ENCODE measurements around the gene TAS2R5. TPM values are rescaled to one million over a fixed set of nuclear protein-coding genes. Genes with fewer than 3 reads are reported as not detected.
"Not testable (repeated sequence)": the region's sequence is repeated elsewhere in the genome, so short reads cannot be mapped to it uniquely, and the experiment has no call there.

The TAS2R5 gene
- total RNA-seq, 1 donor from 2014 or later = 1.9 TPM

DNA sequence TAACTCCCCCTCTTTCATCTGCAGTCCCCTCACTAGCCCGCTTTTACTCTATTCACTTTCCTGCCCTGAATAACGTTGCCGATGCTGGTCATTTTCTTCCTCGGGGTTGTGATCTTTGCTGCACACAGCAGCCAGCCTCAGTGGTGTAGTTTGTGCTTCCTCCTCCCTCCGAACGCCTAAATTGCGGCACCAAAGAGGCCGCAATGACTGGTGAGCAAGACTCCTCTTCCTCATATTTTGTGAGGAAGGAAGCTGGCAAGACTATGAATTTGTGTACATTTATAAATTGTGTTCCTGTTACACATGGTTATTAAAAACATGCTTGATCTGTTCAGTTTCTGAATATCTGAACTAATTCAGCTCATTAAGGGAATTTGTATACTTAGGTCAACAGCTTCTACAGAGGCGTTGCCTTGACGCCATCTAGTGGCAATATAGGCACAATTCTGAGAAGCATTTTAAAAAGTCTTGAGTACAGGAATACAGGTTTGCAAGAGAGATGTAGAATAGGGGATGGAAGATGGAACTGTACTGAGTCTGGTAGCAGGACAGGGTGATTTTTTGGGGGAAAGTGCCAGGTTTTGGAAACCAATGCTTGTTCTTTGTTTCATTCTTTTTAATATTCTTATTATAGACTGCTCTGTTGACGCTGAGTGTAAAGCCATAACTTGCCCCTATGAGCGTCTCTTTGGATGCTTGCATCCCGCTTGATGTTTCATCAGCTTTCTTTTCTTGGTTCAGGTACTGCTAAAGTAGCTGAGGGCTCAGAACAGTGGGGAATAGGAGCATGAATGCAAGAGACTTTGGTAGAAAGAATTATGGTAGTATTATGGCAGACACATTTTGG, 4.1 kb upstream of the TAS2R5 start:
- TF ChIP-seq, protein P1, sequence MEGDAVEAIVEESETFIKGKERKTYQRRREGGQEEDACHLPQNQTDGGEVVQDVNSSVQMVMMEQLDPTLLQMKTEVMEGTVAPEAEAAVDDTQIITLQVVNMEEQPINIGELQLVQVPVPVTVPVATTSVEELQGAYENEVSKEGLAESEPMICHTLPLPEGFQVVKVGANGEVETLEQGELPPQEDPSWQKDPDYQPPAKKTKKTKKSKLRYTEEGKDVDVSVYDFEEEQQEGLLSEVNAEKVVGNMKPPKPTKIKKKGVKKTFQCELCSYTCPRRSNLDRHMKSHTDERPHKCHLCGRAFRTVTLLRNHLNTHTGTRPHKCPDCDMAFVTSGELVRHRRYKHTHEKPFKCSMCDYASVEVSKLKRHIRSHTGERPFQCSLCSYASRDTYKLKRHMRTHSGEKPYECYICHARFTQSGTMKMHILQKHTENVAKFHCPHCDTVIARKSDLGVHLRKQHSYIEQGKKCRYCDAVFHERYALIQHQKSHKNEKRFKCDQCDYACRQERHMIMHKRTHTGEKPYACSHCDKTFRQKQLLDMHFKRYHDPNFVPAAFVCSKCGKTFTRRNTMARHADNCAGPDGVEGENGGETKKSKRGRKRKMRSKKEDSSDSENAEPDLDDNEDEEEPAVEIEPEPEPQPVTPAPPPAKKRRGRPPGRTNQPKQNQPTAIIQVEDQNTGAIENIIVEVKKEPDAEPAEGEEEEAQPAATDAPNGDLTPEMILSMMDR (IDR thresholded peaks at IDR 0.05; ENCODE audit: unreplicated experiment) = peak; percentile 65
- Mint-ChIP-seq H3K9me3 (ENCODE audit: unreplicated experiment) (no peaks in the 10 kb centered on the region), H3K36me3 (ENCODE audit: low read depth, unreplicated experiment) (peaks cover 5% of the 10 kb centered on the region), H3K27ac (ENCODE audit: unreplicated experiment) (no peak overlapping the region), H3K4me3 (ENCODE audit: unreplicated experiment) (no peak overlapping the region), H3K4me1 (ENCODE audit: unreplicated experiment) (peaks cover 7% of the 10 kb centered on the region), H3K27me3 (ENCODE audit: unreplicated experiment) (no peaks in the 10 kb centered on the region)
- peak; percentile 15 for DNase-seq (ENCODE audit: low spot score)

GRCh38 chr7:141788296-141788695, 1.7 kb upstream of the TAS2R5 start:
- H3K9me3 Mint-ChIP-seq (ENCODE audit: unreplicated experiment) = no peaks in the 10 kb centered on the region
- H3K27me3 Mint-ChIP-seq (ENCODE audit: unreplicated experiment) = no peaks in the 10 kb centered on the region
- H3K4me1 Mint-ChIP-seq (ENCODE audit: unreplicated experiment) = peaks cover 7% of the 10 kb centered on the region
- H3K36me3 Mint-ChIP-seq (ENCODE audit: low read depth, unreplicated experiment) = peaks cover 9% of the 10 kb centered on the region
- DNase-seq (ENCODE audit: low spot score) = no peak
- TF ChIP-seq, protein P1 (IDR thresholded peaks at IDR 0.05; ENCODE audit: unreplicated experiment) = no peak
- no peak overlapping the region for H3K27ac Mint-ChIP-seq (ENCODE audit: unreplicated experiment)
- H3K4me3 Mint-ChIP-seq (ENCODE audit: unreplicated experiment) = no peak overlapping the region

- H3K4me1 Mint-ChIP-seq (ENCODE audit: unreplicated experiment) = peaks cover 7% of the 10 kb centered on the region
- no peaks in the 10 kb centered on the region for H3K27me3 Mint-ChIP-seq (ENCODE audit: unreplicated experiment)
- H3K9me3 Mint-ChIP-seq (ENCODE audit: unreplicated experiment) = no peaks in the 10 kb centered on the region
- H3K27ac Mint-ChIP-seq (ENCODE audit: unreplicated experiment) = no peak overlapping the region
- DNase-seq (ENCODE audit: low spot score) = no peak
- TF ChIP-seq, protein P1 (IDR thresholded peaks at IDR 0.05; ENCODE audit: unreplicated experiment) = no peak
- peaks cover 9% of the 10 kb centered on the region for H3K36me3 Mint-ChIP-seq (ENCODE audit: low read depth, unreplicated experiment)
- H3K4me3 Mint-ChIP-seq (ENCODE audit: unreplicated experiment) = no peak overlapping the region
These were observed 2.5 kb downstream of the TAS2R5 start for GRCh38 chr7:141792526-141792925.

- peaks cover 4% of the 10 kb centered on the region for H3K36me3 Mint-ChIP-seq (ENCODE audit: low read depth, unreplicated experiment)
- no peak overlapping the region for H3K4me3 Mint-ChIP-seq (ENCODE audit: unreplicated experiment)
- TF ChIP-seq, protein P1 (IDR thresholded peaks at IDR 0.05; ENCODE audit: unreplicated experiment) = no peak
- no peak overlapping the region for H3K27ac Mint-ChIP-seq (ENCODE audit: unreplicated experiment)
- H3K4me1 Mint-ChIP-seq (ENCODE audit: unreplicated experiment) = peaks cover 3% of the 10 kb centered on the region
- DNase-seq (ENCODE audit: low spot score) = no peak
- no peaks in the 10 kb centered on the region for H3K9me3 Mint-ChIP-seq (ENCODE audit: unreplicated experiment)
- H3K27me3 Mint-ChIP-seq (ENCODE audit: unreplicated experiment) = peaks cover 2% of the 10 kb centered on the region
These were observed 30.1 kb downstream of the TAS2R5 start for GRCh38 chr7:141820067-141820466.

DNA sequence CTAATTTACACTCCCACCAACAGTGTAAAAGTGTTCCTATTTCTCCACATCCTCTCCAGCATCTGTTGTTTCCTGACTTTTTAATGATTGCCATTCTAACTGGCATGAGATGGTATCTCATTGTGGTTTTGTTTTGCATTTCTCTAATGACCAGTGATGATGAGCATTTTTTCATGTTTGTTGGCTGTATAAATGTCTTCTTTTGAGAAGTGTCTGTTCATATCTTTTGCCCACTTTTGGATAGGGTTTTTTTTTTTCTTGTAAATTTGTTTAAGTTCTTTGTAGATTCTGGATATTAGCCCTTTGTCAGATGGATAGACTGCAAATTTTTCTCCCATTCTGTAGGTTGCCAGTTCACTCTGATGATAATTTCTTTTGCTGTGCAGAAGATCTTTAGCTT, 32.4 kb downstream of the TAS2R5 start:
- H3K9me3 Mint-ChIP-seq (ENCODE audit: unreplicated experiment); H3K4me3 Mint-ChIP-seq (ENCODE audit: unreplicated experiment); H3K27me3 Mint-ChIP-seq (ENCODE audit: unreplicated experiment); H3K36me3 Mint-ChIP-seq (ENCODE audit: low read depth, unreplicated experiment); H3K4me1 Mint-ChIP-seq (ENCODE audit: unreplicated experiment); H3K27ac Mint-ChIP-seq (ENCODE audit: unreplicated experiment); DNase-seq (ENCODE audit: low spot score): not testable (repeated sequence)
